Measurements from ENCODE around the gene HS3ST6.

GRCh38 chr16:1907226-1907860 lies 10.9 kb downstream of the HS3ST6 start:
- TF ChIP-seq, protein P1, sequence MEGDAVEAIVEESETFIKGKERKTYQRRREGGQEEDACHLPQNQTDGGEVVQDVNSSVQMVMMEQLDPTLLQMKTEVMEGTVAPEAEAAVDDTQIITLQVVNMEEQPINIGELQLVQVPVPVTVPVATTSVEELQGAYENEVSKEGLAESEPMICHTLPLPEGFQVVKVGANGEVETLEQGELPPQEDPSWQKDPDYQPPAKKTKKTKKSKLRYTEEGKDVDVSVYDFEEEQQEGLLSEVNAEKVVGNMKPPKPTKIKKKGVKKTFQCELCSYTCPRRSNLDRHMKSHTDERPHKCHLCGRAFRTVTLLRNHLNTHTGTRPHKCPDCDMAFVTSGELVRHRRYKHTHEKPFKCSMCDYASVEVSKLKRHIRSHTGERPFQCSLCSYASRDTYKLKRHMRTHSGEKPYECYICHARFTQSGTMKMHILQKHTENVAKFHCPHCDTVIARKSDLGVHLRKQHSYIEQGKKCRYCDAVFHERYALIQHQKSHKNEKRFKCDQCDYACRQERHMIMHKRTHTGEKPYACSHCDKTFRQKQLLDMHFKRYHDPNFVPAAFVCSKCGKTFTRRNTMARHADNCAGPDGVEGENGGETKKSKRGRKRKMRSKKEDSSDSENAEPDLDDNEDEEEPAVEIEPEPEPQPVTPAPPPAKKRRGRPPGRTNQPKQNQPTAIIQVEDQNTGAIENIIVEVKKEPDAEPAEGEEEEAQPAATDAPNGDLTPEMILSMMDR (IDR thresholded peaks at IDR 0.05), result no peak
- TF ChIP-seq POLR2A (IDR thresholded peaks at IDR 0.05) (no peak), EP300 (IDR thresholded peaks at IDR 0.05; ENCODE audit: low read depth) (no peak)

All from transverse colon (tissue), 3 donors.